GM11168 (cell line): ENCODE data around the gene ANKRD27.

ENCODE experiments used
- in situ Hi-C: fragments of 300-500 bp; cut with MboI; formaldehyde crosslinking; loops from one replicate; pipeline ENCODE4 v1.12.0; 2022; ENCODE audit warnings: low sequenced_read_pairs; ENCODE audit not compliant: unreplicated experiment

ANKRD27 gene

DNA sequence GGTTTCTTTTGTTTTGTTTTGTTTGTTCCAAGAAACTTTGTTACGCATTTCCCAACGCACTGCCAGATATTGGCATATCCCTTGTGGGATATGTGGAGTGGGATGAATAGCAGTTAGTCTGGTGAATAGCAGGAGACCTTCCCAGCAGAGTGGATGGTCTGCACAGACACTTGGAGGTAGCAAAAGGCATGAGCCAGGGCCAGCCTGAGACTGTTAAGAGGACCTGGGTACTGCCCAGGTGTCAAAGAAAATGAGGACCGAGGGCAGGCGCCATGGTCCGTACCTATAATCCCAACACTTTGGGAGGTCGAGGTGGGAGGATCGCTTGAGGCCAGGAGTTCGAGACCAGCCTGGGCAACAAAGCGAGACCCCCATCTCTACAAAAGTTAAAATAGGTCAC lies 107.5 kb downstream of the ANKRD27 start:
- in situ Hi-C loops = loop anchor here (25.0 kb wide), 1 partner anchor 205 kb away; no protein-coding TSS in a partner anchor

DNA sequence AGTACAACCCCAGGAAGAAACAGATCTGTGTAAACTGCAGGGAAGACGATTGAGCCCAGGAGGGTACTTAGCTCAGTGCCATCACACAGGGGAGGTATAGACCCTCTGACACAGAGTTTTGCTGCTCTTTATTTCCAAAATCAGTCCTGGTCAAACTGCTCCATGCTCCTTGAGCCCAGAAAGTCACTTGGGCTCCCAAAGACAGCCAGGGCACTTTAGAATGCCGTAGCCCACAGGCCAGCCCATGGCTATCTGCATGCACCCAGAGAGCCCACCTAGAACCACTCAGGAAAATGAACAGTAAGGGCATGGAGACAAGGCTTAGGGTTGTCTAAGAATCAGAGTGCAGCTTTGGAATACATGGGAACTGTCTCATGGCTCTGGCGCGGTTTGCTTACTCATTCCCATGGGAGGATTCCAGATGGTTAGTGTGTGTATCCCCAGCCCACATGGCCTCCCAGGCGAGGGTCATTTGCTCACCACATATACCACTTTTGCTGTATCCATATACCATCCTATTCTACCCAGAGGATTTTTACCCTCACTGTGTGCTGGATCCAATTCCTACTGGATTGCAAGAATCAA lies 108.6 kb downstream of the ANKRD27 start:
- in situ Hi-C loops = loop anchor here (25.0 kb wide), 1 partner anchor 204 kb away; no protein-coding TSS in a partner anchor

DNA sequence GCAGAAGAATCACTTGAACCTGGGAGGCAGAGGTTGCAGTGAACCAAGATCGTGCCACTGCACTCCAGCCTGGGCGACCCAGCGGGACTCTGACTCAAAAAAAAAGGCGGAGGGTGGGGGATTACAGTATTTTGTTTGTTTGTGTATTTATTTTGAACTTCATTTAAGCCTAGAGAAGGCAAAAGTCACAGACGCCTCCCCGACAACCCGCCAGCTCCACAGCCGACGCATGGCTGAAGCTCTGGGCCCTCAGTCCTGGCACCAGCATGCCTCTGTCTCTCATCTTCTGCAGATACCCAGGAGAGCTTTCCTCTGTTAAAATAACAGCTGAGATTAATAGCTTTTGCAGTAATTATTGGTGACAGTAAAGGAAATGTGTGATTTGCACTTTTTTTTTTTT lies 111.2 kb downstream of the ANKRD27 start:
- in situ Hi-C loops = loop anchor here (25.0 kb wide), 1 partner anchor 201 kb away; no protein-coding TSS in a partner anchor

- in situ Hi-C loops = loop anchor here (25.0 kb wide), 1 partner anchor 196 kb away; no protein-coding TSS in a partner anchor
Measured at GRCh38 chr19:32558607-32559228, 116.3 kb downstream of the ANKRD27 start.

- in situ Hi-C loops = loop anchor here (25.0 kb wide), 1 partner anchor 193 kb away; no protein-coding TSS in a partner anchor
Measured at GRCh38 chr19:32555786-32556185, 119.2 kb downstream of the ANKRD27 start.

DNA sequence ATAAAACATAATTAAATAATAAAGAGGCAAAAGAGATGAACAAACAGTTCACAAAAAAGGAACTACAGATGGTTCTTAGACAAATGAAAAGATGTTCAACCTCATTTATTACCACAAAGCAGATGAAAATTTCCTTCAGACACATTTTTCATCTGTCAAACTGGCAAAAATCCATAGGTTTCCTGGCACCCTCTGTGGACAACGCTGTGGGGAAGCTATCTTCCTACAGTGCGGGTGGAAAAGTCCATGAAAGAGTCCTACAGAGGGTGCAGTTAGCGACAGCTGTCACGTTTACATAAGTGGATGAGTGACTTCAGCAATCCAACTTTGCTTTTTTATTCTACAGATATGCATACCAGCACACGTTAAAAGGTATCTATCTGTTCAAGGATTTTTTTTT lies 124.3 kb downstream of the ANKRD27 start:
- in situ Hi-C loops = loop anchor here (25.0 kb wide), 1 partner anchor 188 kb away; no protein-coding TSS in a partner anchor
